GM19452 (cell line): Measurements from ENCODE around the gene SPOCD1.

Experiments
- ATAC-seq: cut with Tn5 transposase; IDR thresholded peaks from one replicate; pipeline ENCODE4 v1.9.1; 2021; ENCODE audit not compliant: unreplicated experiment

The SPOCD1 gene

GRCh38 chr1:31757989-31758388 lies 57.8 kb downstream of the SPOCD1 start:
- no peak for ATAC-seq

DNA sequence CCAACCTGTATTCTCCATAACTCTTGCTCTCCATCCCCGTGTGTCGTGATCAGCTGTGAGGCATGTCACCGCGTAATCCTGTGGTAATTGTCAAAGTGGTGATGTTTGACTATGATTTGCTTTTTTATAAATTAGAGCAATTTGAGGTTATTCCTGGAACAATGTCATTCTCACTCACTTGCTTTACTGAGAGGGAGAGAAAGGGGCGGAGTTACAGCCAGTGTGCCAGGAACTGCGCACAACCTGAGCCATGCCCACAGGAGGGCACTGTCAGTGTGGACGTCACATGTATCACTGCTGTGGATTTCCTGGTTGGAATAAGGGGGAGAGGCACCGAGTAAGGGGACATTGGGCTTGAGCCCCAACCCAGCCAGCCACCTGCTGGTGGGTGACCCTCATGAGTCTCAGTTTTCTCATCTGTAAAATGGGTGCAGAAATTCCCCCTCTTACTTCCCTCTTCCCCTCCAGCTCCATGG lies 58.6 kb downstream of the SPOCD1 start:
- ATAC-seq, result no peak

DNA sequence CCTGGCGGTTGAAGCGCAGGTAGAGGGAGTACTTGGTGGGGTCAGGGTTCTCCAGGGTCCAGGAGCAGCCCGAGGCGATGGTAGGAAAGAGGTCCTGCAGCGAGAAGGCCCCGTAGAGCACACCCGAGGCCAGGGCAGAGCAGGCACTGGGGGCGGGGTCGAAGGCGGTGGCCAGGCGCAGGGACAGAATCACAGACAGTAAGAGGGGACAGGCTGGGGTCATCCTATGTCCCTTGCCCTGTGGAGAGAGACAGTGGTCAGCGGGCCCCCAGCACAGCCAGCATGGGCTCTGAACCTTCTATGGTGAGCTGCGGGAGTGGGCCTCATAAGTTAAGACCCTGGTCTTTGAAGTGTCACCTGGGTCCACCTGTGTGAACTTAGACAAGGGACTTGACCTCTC lies 59.2 kb downstream of the SPOCD1 start:
- ATAC-seq, result no peak

DNA sequence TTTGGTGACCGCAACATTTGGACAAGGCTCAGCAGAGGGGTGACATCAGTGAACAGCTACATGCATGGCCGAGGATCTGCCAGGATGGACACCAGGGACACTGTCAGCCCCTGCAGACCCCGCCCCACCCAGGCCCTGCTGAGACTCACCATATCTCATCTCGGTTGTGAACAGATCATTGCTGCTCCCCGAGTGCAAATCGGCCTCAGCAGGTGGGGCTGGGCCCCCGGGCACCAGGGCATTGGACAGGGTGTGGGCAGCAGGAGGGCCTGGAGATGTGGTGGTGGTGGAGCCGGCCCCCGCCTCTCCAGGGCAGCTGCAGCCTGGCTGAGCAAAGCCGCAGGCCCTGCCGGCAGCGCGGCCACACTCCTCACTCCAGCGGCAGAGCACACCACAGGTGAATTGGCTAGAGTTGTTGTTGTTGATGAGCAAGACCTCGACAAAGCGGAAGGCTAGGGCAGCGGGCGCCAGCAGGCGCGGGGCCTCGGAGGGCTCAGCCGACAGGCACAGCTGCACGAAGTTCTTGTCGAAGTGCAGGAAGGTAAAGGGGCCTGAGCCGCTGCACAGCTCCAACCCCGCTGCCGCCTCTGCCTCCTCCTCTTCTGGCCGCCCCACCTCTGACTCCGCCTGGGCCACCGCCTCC lies 59.9 kb downstream of the SPOCD1 start:
- ATAC-seq, result no peak

DNA sequence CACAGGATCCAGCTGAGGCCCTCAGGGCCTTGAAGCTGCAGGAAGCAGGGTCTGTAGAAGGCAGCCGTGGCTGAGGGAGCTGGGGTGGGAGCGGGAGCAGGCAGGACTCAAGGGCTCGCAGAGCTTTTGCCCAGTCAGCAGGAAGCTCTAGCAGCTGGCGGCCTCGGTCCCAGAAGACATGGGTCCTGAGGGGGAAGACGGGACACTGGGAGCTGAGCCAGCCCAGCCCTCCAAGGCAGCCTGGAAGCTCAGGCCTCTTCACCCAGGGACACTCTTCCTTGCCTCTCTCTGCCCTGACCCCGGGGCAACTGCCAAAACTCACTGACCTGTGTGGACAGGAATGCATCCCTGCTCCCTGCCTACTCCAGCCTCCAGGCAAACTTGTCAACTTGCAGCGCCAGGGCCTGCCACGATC lies 60.6 kb downstream of the SPOCD1 start:
- no peak for ATAC-seq

- ATAC-seq, result no peak
These were observed 61.4 kb downstream of the SPOCD1 start for GRCh38 chr1:31754397-31754796.

- ATAC-seq, result no peak
These were observed 62.0 kb downstream of the SPOCD1 start for GRCh38 chr1:31753707-31754349.

- ATAC-seq, result no peak
These were observed 62.8 kb downstream of the SPOCD1 start for GRCh38 chr1:31752952-31753475.

- no peak for ATAC-seq
These were observed 63.6 kb downstream of the SPOCD1 start for GRCh38 chr1:31752258-31752657.

DNA sequence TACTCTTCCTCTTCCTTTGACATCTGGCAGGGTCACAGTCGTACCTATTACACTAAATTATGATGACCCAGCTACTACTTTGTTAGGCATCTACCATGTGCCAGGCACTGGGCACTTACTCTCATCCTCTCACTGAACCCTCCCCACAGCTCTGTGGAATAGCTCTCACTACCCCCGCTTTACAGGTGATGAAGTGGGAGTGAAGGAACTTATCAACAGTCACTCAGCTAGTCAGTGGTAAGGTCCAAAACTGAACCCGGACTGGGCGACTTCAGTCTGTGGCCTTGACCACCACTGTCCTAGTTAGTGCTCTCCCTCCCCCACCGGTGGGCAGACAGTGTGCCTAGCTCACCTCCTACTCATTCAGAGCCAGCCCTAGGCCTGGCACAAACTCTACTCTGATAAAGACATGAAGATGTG lies 64.0 kb downstream of the SPOCD1 start:
- no peak for ATAC-seq

GRCh38 chr1:31750858-31751510 lies 64.8 kb downstream of the SPOCD1 start:
- no peak for ATAC-seq

GRCh38 chr1:31749785-31750735 lies 65.8 kb downstream of the SPOCD1 start:
- no peak for ATAC-seq

DNA sequence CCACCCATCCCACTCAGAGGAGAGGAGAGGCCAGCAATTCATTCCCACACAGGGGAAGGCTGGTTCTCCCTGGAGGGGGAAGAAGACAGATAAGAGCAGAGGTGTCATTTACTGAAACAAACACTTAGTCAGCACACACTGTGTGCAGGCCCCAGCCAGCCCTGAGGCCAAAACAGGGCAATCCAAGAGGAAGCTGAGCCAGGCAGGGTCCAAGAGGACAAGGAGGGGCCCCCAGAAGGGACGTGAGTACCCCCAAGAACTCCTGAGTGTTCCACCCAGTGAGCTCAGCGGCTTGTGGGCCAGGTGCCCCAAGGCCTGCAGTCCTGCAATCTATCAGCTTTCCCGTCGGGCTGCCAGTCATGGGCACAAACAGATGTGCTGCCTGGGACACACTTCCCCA lies 67.5 kb downstream of the SPOCD1 start:
- ATAC-seq, result no peak

- no peak for ATAC-seq
These were observed 68.5 kb downstream of the SPOCD1 start for GRCh38 chr1:31747304-31747703.

DNA sequence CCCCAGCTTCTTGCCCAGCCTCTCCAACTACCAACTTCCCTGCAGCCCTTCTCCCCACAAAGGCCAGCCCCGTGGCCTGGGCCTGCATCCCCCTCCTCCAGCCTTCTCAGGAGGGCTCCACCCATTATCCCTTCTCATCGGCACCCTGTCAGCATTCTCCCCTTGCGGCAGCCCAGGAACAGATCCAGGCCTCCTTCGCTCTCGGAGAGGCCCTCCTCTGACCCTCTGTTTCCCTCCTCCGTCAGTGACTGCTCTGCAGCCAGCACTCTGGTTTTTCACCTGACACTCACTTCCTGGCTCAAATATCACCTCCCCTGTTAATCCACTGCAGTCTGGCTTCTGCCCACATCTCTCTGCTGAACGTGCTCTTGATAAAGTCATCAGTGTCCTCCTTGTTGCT lies 69.1 kb downstream of the SPOCD1 start:
- no peak for ATAC-seq

- no peak for ATAC-seq
These were observed 69.7 kb downstream of the SPOCD1 start for GRCh38 chr1:31745946-31746670.

DNA sequence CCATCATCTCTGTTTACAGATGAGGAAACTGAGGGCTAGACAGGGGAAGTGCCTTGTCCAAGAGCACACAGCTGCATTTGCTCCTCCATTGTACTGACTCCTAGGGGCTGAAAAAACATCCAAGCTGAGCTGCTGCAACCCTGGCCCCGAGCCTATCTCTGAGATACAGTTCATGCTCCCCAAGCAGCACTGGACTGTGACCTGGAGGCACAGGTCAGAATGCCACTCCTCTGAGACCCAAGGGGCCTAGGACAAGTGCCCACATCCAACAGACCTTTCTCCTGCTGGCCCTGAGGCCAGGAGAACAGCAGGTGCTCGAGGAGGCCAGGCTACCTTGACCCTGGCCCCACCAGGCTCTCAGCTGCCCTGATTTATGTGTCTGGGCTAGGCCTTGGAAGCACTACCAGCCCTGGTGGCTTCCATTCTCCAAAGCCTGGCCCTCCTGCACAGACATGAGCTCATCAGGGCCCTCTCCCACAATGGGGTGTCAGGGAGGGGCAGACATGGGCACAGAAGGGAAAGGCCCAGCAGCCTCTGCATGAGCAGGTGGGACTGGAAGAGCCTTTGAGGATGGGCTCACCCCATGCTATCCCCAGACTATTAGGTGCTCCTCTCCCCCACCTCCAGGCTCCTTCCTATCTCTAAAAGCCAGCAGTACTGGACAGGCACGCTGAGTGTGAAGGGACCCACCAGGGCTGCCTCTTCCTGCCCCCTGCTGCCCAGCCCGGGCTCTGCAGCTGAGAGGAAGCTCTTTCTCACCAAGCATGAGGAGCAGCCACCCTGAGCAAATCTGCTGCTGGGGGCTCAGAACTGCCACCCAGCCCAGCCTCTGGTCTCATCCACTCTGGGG lies 70.5 kb downstream of the SPOCD1 start:
- ATAC-seq, result no peak

DNA sequence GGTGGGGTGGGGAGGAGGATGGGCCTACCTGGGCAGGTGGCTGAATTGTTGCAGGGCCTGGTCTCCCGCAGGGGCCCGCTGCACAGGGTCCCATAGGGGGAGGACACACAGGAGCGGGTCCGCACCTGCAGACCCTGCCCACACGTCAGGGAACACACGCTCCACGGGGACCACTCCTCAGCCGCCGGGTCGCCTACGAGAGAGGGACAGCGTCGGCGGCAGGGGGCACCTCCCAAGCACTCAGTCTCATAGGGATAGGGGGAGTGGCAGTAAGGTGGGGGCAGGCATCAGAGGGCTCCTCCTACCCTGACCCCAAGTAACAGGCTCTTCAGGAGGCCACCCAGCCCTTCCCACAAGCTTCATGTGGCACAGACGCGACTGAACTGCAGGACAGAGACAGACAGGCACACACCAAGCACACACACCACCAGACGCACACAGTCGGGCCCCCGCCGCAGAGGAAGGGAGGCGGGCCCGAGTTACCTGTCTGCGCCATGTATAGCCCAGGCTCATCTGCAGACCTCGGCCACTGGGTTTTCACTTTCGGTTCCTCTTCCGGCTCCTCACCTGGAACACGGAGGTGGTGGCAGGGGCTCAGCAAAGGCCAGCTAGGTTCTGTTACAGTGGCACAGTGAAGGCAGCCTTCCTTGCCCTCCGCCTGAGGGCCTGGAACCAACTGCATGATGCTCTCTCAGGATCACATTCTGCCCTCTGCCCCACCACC lies 71.5 kb downstream of the SPOCD1 start:
- ATAC-seq, result peak; percentile 56
